ENCODE results near the gene APBB2. TPM values are rescaled to one million over a fixed set of nuclear protein-coding genes. Genes with fewer than 3 reads are reported as not detected.

The APBB2 gene
- total and polyA plus RNA-seq, 3 experiments from 2014 or later: 0.86 to 1.1 TPM; not detected in 1

GRCh38 chr4:40991908-40992307, 222.4 kb downstream of the APBB2 start:
- H3K27me3 ChIP-seq (ENCODE audit: insufficient read depth, low read length, poor library complexity, severe bottlenecking): no peaks in the 10 kb centered on the region
- no peaks in the 10 kb centered on the region for H3K4me1 Mint-ChIP-seq
- H3K36me3 ChIP-seq (ENCODE audit: insufficient read depth, low read length): no peaks in the 10 kb centered on the region
- H3K9me3 Mint-ChIP-seq: peaks cover 0 to 6% (median 0%) of the 10 kb centered on the region in 5 donors
- no peak overlapping the region for H3K27ac Mint-ChIP-seq
- H3K4me3 Mint-ChIP-seq: no peak overlapping the region
- no peak overlapping the region for H3K4me3 ChIP-seq (ENCODE audit: low read length)
- ChIA-PET POLR2A (no interaction called here), CTCF (interaction anchor here (1.2 kb wide), 1 partner anchor 23 kb away, joined by 3 read pairs; no protein-coding TSS in a partner anchor)
- H3K27me3 Mint-ChIP-seq: no peaks in the 10 kb centered on the region
- H3K4me1 ChIP-seq (ENCODE audit: insufficient read depth, low read length): no peaks in the 10 kb centered on the region
- no peak overlapping the region for H3K27ac ChIP-seq (ENCODE audit: low read depth, low read length)
- H3K9me3 ChIP-seq (ENCODE audit: low read length): no peaks in the 10 kb centered on the region
- H3K36me3 Mint-ChIP-seq: no peaks in the 10 kb centered on the region
- DNase-seq: no peak

DNA sequence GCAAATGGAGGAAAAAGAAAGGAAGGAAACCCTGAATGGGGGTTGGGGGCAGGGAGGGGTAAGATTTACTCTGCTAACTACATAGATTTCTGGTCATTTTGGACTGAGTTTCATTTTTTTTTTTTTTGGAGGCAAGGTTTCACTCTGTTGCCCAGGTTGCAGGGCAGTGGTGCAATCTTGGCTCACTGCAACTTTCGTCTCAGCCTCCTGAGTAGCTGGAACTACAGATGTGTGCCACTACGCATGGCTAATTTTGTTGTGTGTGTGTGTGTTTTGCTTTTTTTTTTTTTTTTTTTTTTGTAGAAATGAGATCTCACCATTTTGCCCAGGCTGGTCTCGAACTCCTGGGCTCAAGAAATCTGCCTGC, 223.5 kb downstream of the APBB2 start:
- H3K27ac Mint-ChIP-seq: no peak overlapping the region
- H3K27me3 ChIP-seq (ENCODE audit: insufficient read depth, low read length, poor library complexity, severe bottlenecking): no peaks in the 10 kb centered on the region
- no peaks in the 10 kb centered on the region for H3K27me3 Mint-ChIP-seq
- no peaks in the 10 kb centered on the region for H3K36me3 Mint-ChIP-seq
- H3K4me1 ChIP-seq (ENCODE audit: insufficient read depth, low read length): no peaks in the 10 kb centered on the region
- H3K4me3 Mint-ChIP-seq: no peak overlapping the region
- H3K9me3 ChIP-seq (ENCODE audit: low read length): no peaks in the 10 kb centered on the region
- H3K36me3 ChIP-seq (ENCODE audit: insufficient read depth, low read length): no peaks in the 10 kb centered on the region
- no peak overlapping the region for H3K27ac ChIP-seq (ENCODE audit: low read depth, low read length)
- POLR2A ChIA-PET: no interaction called here
- DNase-seq: no peak
- H3K4me3 ChIP-seq (ENCODE audit: low read length): no peak overlapping the region
- CTCF ChIA-PET: no interaction called here
- H3K4me1 Mint-ChIP-seq: no peaks in the 10 kb centered on the region
- H3K9me3 Mint-ChIP-seq: peaks cover 0 to 8% (median 0%) of the 10 kb centered on the region in 5 donors

DNA sequence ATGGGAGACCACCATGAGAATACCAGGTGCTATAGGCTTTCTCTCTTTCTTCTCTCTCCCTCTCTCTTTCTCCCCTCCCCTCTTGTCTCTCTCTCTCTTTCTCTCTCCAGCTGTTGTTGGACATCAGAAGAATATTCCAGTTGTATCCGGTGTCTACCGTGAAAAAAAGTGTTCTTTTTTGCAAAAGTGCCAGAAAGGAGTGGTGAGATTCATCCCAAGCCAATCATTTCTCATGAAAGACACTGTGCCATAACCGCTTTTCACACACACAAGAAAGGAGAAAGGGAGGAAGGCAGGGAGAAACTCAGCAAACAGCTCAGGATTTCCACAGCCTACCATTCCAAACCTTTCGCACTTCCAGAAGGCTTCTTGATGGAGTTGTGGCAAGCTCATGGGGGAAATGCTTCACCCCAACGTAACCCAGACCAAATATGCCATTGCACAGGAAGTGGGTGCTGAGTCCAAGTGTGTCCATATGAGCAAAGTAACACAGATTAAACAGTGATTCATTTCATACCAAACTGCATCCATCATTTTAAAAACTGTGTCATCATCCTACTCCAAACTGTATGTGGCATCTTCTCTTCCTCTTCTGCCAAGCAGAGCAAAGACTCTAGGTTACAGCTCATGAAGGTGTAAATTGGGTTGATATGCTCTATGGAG, 224.0 kb downstream of the APBB2 start:
- H3K27me3 Mint-ChIP-seq: no peaks in the 10 kb centered on the region
- H3K36me3 ChIP-seq (ENCODE audit: insufficient read depth, low read length): no peaks in the 10 kb centered on the region
- no peak for DNase-seq
- H3K9me3 Mint-ChIP-seq: peaks cover 0 to 8% (median 0%) of the 10 kb centered on the region in 5 donors
- H3K27ac ChIP-seq (ENCODE audit: low read depth, low read length): no peak overlapping the region
- no peaks in the 10 kb centered on the region for H3K9me3 ChIP-seq (ENCODE audit: low read length)
- no peaks in the 10 kb centered on the region for H3K27me3 ChIP-seq (ENCODE audit: insufficient read depth, low read length, poor library complexity, severe bottlenecking)
- no peak overlapping the region for H3K27ac Mint-ChIP-seq
- POLR2A ChIA-PET: no interaction called here
- no peaks in the 10 kb centered on the region for H3K4me1 ChIP-seq (ENCODE audit: insufficient read depth, low read length)
- no peak overlapping the region for H3K4me3 ChIP-seq (ENCODE audit: low read length)
- CTCF ChIA-PET: interaction anchor here (1.1 kb wide), 1 partner anchor 9 kb away, joined by 3 read pairs; no protein-coding TSS in a partner anchor
- no peaks in the 10 kb centered on the region for H3K4me1 Mint-ChIP-seq
- H3K4me3 Mint-ChIP-seq: no peak overlapping the region
- H3K36me3 Mint-ChIP-seq: no peaks in the 10 kb centered on the region

DNA sequence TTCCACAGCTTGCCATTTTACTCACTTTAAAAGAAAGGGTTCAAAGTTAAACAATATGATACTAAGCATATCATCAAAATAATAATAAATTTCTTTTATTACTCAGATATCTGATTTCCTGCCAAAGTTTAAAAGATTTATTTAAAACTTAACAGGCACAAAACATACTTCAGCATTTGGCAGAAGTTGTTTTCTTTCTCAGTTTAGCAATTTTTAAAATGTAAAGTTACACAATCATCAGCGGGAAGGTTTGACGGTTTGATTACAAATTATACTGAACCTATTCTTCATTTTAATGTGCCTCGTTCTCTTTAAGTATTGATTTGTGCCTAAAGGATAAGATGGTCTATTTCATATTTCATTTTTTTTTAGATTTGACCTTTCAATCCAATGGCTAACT, 227.2 kb downstream of the APBB2 start:
- H3K4me1 Mint-ChIP-seq: no peaks in the 10 kb centered on the region
- ChIA-PET CTCF (interaction anchor here (1.2 kb wide), 1 partner anchor 8 kb away, joined by 3 read pairs; no protein-coding TSS in a partner anchor), POLR2A (no interaction called here)

GRCh38 chr4:40986375-40986774, 228.0 kb downstream of the APBB2 start:
- Mint-ChIP-seq H3K36me3 (no peaks in the 10 kb centered on the region), H3K27ac (peak overlapping the region in 1 of 8 donors; percentile 46), H3K9me3 (peaks cover 0 to 7% (median 0%) of the 10 kb centered on the region in 5 donors), H3K4me1 (no peaks in the 10 kb centered on the region), H3K4me3 (no peak overlapping the region), H3K27me3 (no peaks in the 10 kb centered on the region)
- Histone ChIP-seq H3K27me3 (ENCODE audit: insufficient read depth, low read length, poor library complexity, severe bottlenecking) (no peaks in the 10 kb centered on the region), H3K36me3 (ENCODE audit: insufficient read depth, low read length) (no peaks in the 10 kb centered on the region), H3K27ac (ENCODE audit: low read depth, low read length) (no peak overlapping the region), H3K4me3 (ENCODE audit: low read length) (no peak overlapping the region), H3K9me3 (ENCODE audit: low read length) (no peaks in the 10 kb centered on the region), H3K4me1 (ENCODE audit: insufficient read depth, low read length) (no peaks in the 10 kb centered on the region)
- DNase-seq: no peak
- ChIA-PET POLR2A (no interaction called here), CTCF (interaction anchor here (1.2 kb wide), 1 partner anchor 9 kb away, joined by 3 read pairs; no protein-coding TSS in a partner anchor)

More for the DNA sequence above, 227.2 kb downstream of the APBB2 start:
- Histone ChIP-seq H3K4me1 (ENCODE audit: insufficient read depth, low read length) (no peaks in the 10 kb centered on the region), H3K36me3 (ENCODE audit: insufficient read depth, low read length) (no peaks in the 10 kb centered on the region), H3K27me3 (ENCODE audit: insufficient read depth, low read length, poor library complexity, severe bottlenecking) (no peaks in the 10 kb centered on the region), H3K27ac (ENCODE audit: low read depth, low read length) (no peak overlapping the region), H3K9me3 (ENCODE audit: low read length) (no peaks in the 10 kb centered on the region), H3K4me3 (ENCODE audit: low read length) (no peak overlapping the region)
- no peak for DNase-seq
- H3K36me3 Mint-ChIP-seq: no peaks in the 10 kb centered on the region
- H3K27me3 Mint-ChIP-seq: no peaks in the 10 kb centered on the region
- no peak overlapping the region for H3K27ac Mint-ChIP-seq
- no peak overlapping the region for H3K4me3 Mint-ChIP-seq
- peaks cover 0 to 7% (median 0%) of the 10 kb centered on the region in 5 donors for H3K9me3 Mint-ChIP-seq

- Histone ChIP-seq H3K4me3 (ENCODE audit: low read length) (no peak overlapping the region), H3K4me1 (ENCODE audit: insufficient read depth, low read length) (no peaks in the 10 kb centered on the region), H3K27ac (ENCODE audit: low read depth, low read length) (no peak overlapping the region), H3K27me3 (ENCODE audit: insufficient read depth, low read length, poor library complexity, severe bottlenecking) (no peaks in the 10 kb centered on the region), H3K9me3 (ENCODE audit: low read length) (no peaks in the 10 kb centered on the region), H3K36me3 (ENCODE audit: insufficient read depth, low read length) (no peaks in the 10 kb centered on the region)
- CTCF ChIA-PET: no interaction called here
- no peak for DNase-seq
- POLR2A ChIA-PET: no interaction called here
- Mint-ChIP-seq H3K36me3 (no peaks in the 10 kb centered on the region), H3K4me3 (no peak overlapping the region), H3K9me3 (peaks cover 0 to 19% (median 3%) of the 10 kb centered on the region in 5 donors), H3K27me3 (no peaks in the 10 kb centered on the region), H3K27ac (no peak overlapping the region), H3K4me1 (no peaks in the 10 kb centered on the region)
These were observed 230.3 kb downstream of the APBB2 start for GRCh38 chr4:40984051-40984450.

DNA sequence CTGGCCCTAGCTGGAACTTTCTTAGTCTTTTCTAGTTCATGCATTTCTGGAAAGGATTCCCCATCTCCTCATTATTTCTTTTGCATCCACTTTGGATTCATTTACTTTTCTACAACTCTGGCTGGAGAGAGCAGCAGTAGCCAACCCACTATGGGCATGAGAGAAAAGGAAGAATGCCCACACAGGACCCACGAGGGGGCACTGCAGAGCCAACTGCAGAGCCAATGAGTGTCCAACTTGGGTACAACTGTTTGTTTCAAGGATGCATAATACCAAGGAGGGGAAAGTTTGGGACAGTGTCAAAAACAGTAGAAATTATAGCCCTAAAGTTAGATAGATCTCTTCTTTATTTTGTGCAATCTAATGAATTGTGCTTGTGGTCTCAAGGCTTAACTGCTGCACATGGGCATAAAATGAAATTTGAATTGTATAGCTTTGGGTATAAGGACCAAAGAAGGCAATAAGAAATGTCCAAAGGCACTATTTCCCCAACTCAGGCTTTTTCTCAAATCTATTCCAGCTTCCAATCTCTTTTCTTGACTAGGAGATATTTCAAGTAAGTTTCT, 233.9 kb downstream of the APBB2 start:
- no peaks in the 10 kb centered on the region for H3K27me3 ChIP-seq (ENCODE audit: insufficient read depth, low read length, poor library complexity, severe bottlenecking)
- no peaks in the 10 kb centered on the region for H3K9me3 ChIP-seq (ENCODE audit: low read length)
- Mint-ChIP-seq H3K27me3 (peaks cover 0 to 5% of the 10 kb centered on the region in 2 donors), H3K27ac (no peak overlapping the region), H3K4me3 (no peak overlapping the region), H3K4me1 (no peaks in the 10 kb centered on the region), H3K9me3 (peaks cover 0 to 18% (median 3%) of the 10 kb centered on the region in 5 donors), H3K36me3 (no peaks in the 10 kb centered on the region)
- DNase-seq: no peak
- POLR2A ChIA-PET: no interaction called here
- no peak overlapping the region for H3K4me3 ChIP-seq (ENCODE audit: low read length)
- no peak overlapping the region for H3K27ac ChIP-seq (ENCODE audit: low read depth, low read length)
- no peaks in the 10 kb centered on the region for H3K4me1 ChIP-seq (ENCODE audit: insufficient read depth, low read length)
- no peaks in the 10 kb centered on the region for H3K36me3 ChIP-seq (ENCODE audit: insufficient read depth, low read length)
- CTCF ChIA-PET: interaction anchor here (1.3 kb wide), 1 partner anchor 10 kb away, joined by 3 read pairs; no protein-coding TSS in a partner anchor

GRCh38 chr4:40978548-40978947, 235.8 kb downstream of the APBB2 start:
- H3K27me3 Mint-ChIP-seq: peaks cover 0 to 5% of the 10 kb centered on the region in 2 donors
- Histone ChIP-seq H3K36me3 (ENCODE audit: insufficient read depth, low read length) (no peaks in the 10 kb centered on the region), H3K27me3 (ENCODE audit: insufficient read depth, low read length, poor library complexity, severe bottlenecking) (no peaks in the 10 kb centered on the region), H3K4me3 (ENCODE audit: low read length) (no peak overlapping the region), H3K27ac (ENCODE audit: low read depth, low read length) (no peak overlapping the region), H3K4me1 (ENCODE audit: insufficient read depth, low read length) (no peaks in the 10 kb centered on the region), H3K9me3 (ENCODE audit: low read length) (no peaks in the 10 kb centered on the region)
- no peaks in the 10 kb centered on the region for H3K4me1 Mint-ChIP-seq
- DNase-seq: no peak
- ChIA-PET POLR2A (no interaction called here), CTCF (no interaction called here)
- H3K4me3 Mint-ChIP-seq: no peak overlapping the region
- H3K27ac Mint-ChIP-seq: no peak overlapping the region
- H3K9me3 Mint-ChIP-seq: peaks cover 0 to 18% (median 3%) of the 10 kb centered on the region in 5 donors
- no peaks in the 10 kb centered on the region for H3K36me3 Mint-ChIP-seq
